ENCODE results near the gene PID1. TPM values are rescaled to one million over a fixed set of nuclear protein-coding genes. Genes with fewer than 3 reads are reported as not detected.

PID1 gene
- polyA plus RNA-seq, 1 of the 3 experiments (the other 2 are of a cell fraction), result 0.16 TPM

DNA sequence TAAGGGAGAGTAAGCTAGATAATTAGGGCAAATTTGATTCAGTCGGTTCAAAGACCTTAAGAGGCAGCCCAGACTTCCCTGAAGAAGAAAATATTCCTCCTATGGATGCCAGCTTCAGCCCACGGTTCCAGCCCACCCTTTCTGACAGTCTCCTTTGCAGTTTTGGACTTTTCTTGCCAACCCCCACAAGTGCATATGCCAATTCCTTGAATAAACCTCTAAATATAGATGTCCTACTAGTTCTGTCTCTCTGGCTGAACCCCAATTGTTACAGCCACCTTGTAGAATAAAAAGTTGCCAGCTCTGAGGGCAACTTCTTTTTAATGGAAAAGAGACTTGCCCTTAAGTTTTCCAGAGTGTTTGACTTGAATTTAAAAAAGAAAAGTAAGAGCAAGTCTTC is 111.7 kb downstream of the PID1 start:
- Histone ChIP-seq H3K79me2 (ENCODE audit: insufficient read depth) (no peaks in the 10 kb centered on the region), H3K27me3 (ENCODE audit: insufficient read depth) (no peaks in the 10 kb centered on the region), H4K20me1 (ENCODE audit: insufficient read depth) (no peaks in the 10 kb centered on the region), H3K9ac (no peak overlapping the region), H3K4me2 (no peak overlapping the region), H3K4me3 (ENCODE audit: low read depth in 2 of 2, low read length in 1 of 2) (no peak overlapping the region), H3F3A (replicated peaks; ENCODE audit: insufficient read depth) (no peaks in the 10 kb centered on the region), H2AFZ (ENCODE audit: low read depth) (no peak overlapping the region), H3K9me3 (no peaks in the 10 kb centered on the region), H3K4me1 (ENCODE audit: control insufficient read depth in 1 of 2, insufficient read depth in 2 of 2, low read depth in 1 of 2, low read length in 1 of 2) (no peaks in the 10 kb centered on the region), H3K36me3 (replicated peaks in 1 of 2; ENCODE audit: control insufficient read depth in 1 of 2, insufficient read depth in 2 of 2, low read length in 1 of 2) (no peaks in the 10 kb centered on the region), H3K9me2 (no peaks in the 10 kb centered on the region), H3K27ac (ENCODE audit: low read depth in 2 of 2, low read length in 1 of 2) (no peak overlapping the region)
- ChIA-PET POLR2A (no interaction called here), CTCF (interaction anchor here (0.5 to 0.6 kb wide), 3 partner anchors 478 to 1058 kb away, joined by 3 to 4 read pairs (median 3); no protein-coding TSS in a partner anchor)
- DNase-seq, result no peak
- WGBS (ENCODE audit: low lambda C conversion rate), result 0% methylated on average over 2 of the region's 2 CpGs
- TF ChIP-seq TCF12 (IDR thresholded peaks at IDR 0.05) (no peak), EZH2phosphoT487 (IDR thresholded peaks at IDR 0.05; ENCODE audit: borderline replicate concordance, low read depth) (no peak), JUND (IDR thresholded peaks at IDR 0.05) (no peak), SMC3 (IDR thresholded peaks at IDR 0.05; ENCODE audit: low read depth, low read length) (no peak), POLR2AphosphoS5 (IDR thresholded peaks at IDR 0.05; ENCODE audit: low read depth, low read length) (no peak)
- TF ChIP-seq, protein P1, sequence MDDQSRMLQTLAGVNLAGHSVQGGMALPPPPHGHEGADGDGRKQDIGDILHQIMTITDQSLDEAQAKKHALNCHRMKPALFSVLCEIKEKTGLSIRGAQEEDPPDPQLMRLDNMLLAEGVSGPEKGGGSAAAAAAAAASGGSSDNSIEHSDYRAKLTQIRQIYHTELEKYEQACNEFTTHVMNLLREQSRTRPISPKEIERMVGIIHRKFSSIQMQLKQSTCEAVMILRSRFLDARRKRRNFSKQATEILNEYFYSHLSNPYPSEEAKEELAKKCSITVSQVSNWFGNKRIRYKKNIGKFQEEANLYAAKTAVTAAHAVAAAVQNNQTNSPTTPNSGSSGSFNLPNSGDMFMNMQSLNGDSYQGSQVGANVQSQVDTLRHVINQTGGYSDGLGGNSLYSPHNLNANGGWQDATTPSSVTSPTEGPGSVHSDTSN (IDR thresholded peaks at IDR 0.05), result no peak
- TF ChIP-seq, protein P2, sequence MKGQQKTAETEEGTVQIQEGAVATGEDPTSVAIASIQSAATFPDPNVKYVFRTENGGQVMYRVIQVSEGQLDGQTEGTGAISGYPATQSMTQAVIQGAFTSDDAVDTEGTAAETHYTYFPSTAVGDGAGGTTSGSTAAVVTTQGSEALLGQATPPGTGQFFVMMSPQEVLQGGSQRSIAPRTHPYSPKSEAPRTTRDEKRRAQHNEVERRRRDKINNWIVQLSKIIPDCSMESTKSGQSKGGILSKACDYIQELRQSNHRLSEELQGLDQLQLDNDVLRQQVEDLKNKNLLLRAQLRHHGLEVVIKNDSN (IDR thresholded peaks at IDR 0.05; ENCODE audit: borderline replicate concordance, low read depth), result no peak

- Histone ChIP-seq H3K36me3 (replicated peaks in 1 of 2; ENCODE audit: control insufficient read depth in 1 of 2, insufficient read depth in 2 of 2, low read length in 1 of 2) (no peaks in the 10 kb centered on the region), H4K20me1 (ENCODE audit: insufficient read depth) (no peaks in the 10 kb centered on the region), H3K4me2 (no peak overlapping the region), H3K9me3 (no peaks in the 10 kb centered on the region), H3F3A (replicated peaks; ENCODE audit: insufficient read depth) (no peaks in the 10 kb centered on the region), H3K79me2 (ENCODE audit: insufficient read depth) (no peaks in the 10 kb centered on the region), H3K9me2 (no peaks in the 10 kb centered on the region), H2AFZ (ENCODE audit: low read depth) (no peak overlapping the region), H3K4me3 (ENCODE audit: low read depth in 2 of 2, low read length in 1 of 2) (no peak overlapping the region), H3K27ac (ENCODE audit: low read depth in 2 of 2, low read length in 1 of 2) (no peak overlapping the region), H3K27me3 (ENCODE audit: insufficient read depth) (no peaks in the 10 kb centered on the region), H3K9ac (no peak overlapping the region), H3K4me1 (ENCODE audit: control insufficient read depth in 1 of 2, insufficient read depth in 2 of 2, low read depth in 1 of 2, low read length in 1 of 2) (no peaks in the 10 kb centered on the region)
- ChIA-PET POLR2A (no interaction called here), CTCF (interaction anchor here (0.9 kb wide), 1 partner anchor 119 kb away, joined by 3 read pairs; no protein-coding TSS in a partner anchor)
- TF ChIP-seq NRF1 (IDR thresholded peaks at IDR 0.05; ENCODE audit: low read depth, low read length) (no peak), RFX5 (IDR thresholded peaks at IDR 0.05; ENCODE audit: low read length) (no peak), NFIC (IDR thresholded peaks at IDR 0.05; ENCODE audit: borderline replicate concordance) (no peak), FOXJ3 (CRISPR knock-in tag; IDR thresholded peaks at IDR 0.05) (no peak), CTCF (IDR thresholded peaks at IDR 0.05) (no peak), ZBTB33 (IDR thresholded peaks at IDR 0.05; ENCODE audit: borderline replicate concordance, low read depth) (no peak), ELF1 (IDR thresholded peaks at IDR 0.05) (no peak), SMC3 (IDR thresholded peaks at IDR 0.05; ENCODE audit: low read depth, low read length) (no peak), CHD2 (IDR thresholded peaks at IDR 0.05; ENCODE audit: low read length, partially characterized antibody) (no peak), FOSL2 (IDR thresholded peaks at IDR 0.05; ENCODE audit: borderline replicate concordance, low read depth) (no peak), TEAD4 (IDR thresholded peaks at IDR 0.05; ENCODE audit: borderline replicate concordance, insufficient read depth) (no peak), POLR2AphosphoS5 (IDR thresholded peaks at IDR 0.05; ENCODE audit: low read depth, low read length) (no peak), JUND (IDR thresholded peaks at IDR 0.05) (no peak)
- TF ChIP-seq, protein P1 (IDR thresholded peaks at IDR 0.05), result no peak
- WGBS (ENCODE audit: low lambda C conversion rate), result 38% methylated on average over 6 of the region's 6 CpGs
- DNase-seq, result no peak
Measured at GRCh38 chr2:229154381-229154780, 116.7 kb downstream of the PID1 start.
